Hair follicular keratinocyte (primary cell): Measurements from ENCODE around the gene RGMA. TPM values are rescaled to one million over a fixed set of nuclear protein-coding genes. Genes with fewer than 3 reads are reported as not detected.

ENCODE experiments used
- total RNA-seq: library from RNA; depleted of rRNA; stranded (reverse); fragments of >200 nt; gene quantifications from 2 replicates; pipeline ENCODE4 v1.2.3, GENCODE V29; 2015

RGMA gene, protein sequence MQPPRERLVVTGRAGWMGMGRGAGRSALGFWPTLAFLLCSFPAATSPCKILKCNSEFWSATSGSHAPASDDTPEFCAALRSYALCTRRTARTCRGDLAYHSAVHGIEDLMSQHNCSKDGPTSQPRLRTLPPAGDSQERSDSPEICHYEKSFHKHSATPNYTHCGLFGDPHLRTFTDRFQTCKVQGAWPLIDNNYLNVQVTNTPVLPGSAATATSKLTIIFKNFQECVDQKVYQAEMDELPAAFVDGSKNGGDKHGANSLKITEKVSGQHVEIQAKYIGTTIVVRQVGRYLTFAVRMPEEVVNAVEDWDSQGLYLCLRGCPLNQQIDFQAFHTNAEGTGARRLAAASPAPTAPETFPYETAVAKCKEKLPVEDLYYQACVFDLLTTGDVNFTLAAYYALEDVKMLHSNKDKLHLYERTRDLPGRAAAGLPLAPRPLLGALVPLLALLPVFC
- 0.55 and 1.1 TPM in 2 replicates for total RNA-seq

DNA sequence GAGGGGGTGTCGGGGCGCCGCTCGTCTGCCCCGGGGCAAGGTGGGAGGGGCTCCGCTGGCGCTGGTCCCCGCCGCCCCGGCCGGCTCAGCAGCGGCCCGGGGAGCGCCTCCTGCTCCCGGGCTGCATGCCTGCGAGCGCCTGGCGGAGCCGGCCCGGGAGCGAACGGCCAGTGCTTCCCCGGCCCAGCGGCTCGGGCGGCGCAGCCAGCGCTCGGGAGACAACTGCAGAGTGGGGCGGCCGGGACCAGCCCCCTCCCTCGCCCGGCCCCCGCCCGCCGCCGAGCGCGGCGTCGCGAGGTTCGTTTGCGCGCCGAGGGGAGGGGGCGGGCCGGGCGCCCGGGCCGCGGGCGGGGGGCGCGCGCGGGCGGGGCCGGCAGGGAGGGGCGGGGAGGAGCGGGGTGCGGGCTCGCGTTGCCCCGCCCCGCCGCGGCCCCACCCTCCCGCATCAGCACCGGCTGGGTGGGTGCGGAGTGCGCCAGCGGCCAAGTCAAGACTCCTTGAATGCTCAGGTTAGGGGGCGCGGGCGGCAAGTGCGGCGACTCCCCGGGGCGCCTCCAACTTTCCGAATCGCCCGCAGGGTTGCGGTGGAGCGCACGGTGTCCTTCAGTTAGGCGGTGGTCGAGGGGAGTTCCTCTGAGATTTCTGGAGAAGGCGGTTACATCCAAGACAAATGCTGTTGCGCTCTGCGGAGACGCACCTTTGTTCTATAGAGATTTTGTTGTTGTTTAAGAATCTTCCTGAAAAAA lies at the start of gene RGMA:
RGMA (minus strand) TSS at position 231 of the 746 bp plus-strand sequence. CDS start 279 bp downstream, outside the sequence.

Other genes with a start within 250 kb of the RGMA start
- gene CHD2, start 188.9 kb downstream of the RGMA start, total RNA-seq = 31.2 and 34.5 TPM in 2 replicates